ENCODE data around the gene SPEG.

DNA sequence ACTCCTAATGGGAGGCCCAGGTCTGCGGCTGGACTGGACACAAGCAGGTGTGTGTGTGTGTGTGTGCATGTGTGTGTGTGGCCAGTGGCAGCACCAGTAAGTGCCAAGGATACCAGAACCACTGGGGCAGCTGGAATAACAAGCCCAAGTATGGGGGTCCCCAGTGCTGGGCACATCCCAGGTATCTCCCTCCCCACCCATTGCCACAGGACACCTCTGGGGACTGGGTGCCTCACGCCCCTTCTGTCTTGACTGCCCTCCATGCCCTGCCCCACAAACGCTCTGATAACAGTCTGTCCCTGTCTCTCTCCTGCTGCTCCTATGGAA is 9.0 kb downstream of the SPEG start:
- TF ChIP-seq, protein P1, sequence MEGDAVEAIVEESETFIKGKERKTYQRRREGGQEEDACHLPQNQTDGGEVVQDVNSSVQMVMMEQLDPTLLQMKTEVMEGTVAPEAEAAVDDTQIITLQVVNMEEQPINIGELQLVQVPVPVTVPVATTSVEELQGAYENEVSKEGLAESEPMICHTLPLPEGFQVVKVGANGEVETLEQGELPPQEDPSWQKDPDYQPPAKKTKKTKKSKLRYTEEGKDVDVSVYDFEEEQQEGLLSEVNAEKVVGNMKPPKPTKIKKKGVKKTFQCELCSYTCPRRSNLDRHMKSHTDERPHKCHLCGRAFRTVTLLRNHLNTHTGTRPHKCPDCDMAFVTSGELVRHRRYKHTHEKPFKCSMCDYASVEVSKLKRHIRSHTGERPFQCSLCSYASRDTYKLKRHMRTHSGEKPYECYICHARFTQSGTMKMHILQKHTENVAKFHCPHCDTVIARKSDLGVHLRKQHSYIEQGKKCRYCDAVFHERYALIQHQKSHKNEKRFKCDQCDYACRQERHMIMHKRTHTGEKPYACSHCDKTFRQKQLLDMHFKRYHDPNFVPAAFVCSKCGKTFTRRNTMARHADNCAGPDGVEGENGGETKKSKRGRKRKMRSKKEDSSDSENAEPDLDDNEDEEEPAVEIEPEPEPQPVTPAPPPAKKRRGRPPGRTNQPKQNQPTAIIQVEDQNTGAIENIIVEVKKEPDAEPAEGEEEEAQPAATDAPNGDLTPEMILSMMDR (conservative IDR thresholded peaks at IDR 0.05; ENCODE audit: low read depth in 2 of 2): no peak
- TF ChIP-seq EZH2 (IDR thresholded peaks at IDR 0.05; ENCODE audit: low read depth, unreplicated experiment) (no peak), POLR2AphosphoS5 (IDR thresholded peaks at IDR 0.05; ENCODE audit: low read depth) (no peak), EZH2phosphoT487 (IDR thresholded peaks at IDR 0.05; ENCODE audit: unreplicated experiment) (no peak), CREB1 (CRISPR knock-in tag; IDR thresholded peaks at IDR 0.05; ENCODE audit: low read depth) (no peak), ZNF114 (CRISPR knock-in tag; IDR thresholded peaks at IDR 0.05) (no peak), ZNF331 (CRISPR knock-in tag; IDR thresholded peaks at IDR 0.05; ENCODE audit: low read depth) (no peak)
- TF ChIP-seq, protein P2, sequence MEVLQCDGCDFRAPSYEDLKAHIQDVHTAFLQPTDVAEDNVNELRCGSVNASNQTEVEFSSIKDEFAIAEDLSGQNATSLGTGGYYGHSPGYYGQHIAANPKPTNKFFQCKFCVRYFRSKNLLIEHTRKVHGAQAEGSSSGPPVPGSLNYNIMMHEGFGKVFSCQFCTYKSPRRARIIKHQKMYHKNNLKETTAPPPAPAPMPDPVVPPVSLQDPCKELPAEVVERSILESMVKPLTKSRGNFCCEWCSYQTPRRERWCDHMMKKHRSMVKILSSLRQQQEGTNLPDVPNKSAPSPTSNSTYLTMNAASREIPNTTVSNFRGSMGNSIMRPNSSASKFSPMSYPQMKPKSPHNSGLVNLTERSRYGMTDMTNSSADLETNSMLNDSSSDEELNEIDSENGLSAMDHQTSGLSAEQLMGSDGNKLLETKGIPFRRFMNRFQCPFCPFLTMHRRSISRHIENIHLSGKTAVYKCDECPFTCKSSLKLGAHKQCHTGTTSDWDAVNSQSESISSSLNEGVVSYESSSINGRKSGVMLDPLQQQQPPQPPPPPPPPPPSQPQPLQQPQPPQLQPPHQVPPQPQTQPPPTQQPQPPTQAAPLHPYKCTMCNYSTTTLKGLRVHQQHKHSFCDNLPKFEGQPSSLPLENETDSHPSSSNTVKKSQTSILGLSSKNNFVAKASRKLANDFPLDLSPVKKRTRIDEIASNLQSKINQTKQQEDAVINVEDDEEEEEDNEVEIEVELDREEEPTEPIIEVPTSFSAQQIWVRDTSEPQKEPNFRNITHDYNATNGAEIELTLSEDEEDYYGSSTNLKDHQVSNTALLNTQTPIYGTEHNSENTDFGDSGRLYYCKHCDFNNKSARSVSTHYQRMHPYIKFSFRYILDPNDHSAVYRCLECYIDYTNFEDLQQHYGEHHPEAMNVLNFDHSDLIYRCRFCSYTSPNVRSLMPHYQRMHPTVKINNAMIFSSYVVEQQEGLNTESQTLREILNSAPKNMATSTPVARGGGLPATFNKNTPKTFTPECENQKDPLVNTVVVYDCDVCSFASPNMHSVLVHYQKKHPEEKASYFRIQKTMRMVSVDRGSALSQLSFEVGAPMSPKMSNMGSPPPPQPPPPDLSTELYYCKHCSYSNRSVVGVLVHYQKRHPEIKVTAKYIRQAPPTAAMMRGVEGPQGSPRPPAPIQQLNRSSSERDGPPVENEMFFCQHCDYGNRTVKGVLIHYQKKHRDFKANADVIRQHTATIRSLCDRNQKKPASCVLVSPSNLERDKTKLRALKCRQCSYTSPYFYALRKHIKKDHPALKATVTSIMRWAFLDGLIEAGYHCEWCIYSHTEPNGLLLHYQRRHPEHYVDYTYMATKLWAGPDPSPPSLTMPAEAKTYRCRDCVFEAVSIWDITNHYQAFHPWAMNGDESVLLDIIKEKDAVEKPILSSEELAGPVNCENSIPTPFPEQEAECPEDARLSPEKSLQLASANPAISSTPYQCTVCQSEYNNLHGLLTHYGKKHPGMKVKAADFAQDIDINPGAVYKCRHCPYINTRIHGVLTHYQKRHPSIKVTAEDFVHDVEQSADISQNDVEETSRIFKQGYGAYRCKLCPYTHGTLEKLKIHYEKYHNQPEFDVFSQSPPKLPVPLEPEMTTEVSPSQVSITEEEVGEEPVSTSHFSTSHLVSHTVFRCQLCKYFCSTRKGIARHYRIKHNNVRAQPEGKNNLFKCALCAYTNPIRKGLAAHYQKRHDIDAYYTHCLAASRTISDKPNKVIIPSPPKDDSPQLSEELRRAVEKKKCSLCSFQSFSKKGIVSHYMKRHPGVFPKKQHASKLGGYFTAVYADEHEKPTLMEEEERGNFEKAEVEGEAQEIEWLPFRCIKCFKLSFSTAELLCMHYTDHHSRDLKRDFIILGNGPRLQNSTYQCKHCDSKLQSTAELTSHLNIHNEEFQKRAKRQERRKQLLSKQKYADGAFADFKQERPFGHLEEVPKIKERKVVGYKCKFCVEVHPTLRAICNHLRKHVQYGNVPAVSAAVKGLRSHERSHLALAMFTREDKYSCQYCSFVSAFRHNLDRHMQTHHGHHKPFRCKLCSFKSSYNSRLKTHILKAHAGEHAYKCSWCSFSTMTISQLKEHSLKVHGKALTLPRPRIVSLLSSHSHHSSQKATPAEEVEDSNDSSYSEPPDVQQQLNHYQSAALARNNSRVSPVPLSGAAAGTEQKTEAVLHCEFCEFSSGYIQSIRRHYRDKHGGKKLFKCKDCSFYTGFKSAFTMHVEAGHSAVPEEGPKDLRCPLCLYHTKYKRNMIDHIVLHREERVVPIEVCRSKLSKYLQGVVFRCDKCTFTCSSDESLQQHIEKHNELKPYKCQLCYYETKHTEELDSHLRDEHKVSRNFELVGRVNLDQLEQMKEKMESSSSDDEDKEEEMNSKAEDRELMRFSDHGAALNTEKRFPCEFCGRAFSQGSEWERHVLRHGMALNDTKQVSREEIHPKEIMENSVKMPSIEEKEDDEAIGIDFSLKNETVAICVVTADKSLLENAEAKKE (CRISPR knock-in tag; IDR thresholded peaks at IDR 0.05): no peak
- TF ChIP-seq, protein P3, sequence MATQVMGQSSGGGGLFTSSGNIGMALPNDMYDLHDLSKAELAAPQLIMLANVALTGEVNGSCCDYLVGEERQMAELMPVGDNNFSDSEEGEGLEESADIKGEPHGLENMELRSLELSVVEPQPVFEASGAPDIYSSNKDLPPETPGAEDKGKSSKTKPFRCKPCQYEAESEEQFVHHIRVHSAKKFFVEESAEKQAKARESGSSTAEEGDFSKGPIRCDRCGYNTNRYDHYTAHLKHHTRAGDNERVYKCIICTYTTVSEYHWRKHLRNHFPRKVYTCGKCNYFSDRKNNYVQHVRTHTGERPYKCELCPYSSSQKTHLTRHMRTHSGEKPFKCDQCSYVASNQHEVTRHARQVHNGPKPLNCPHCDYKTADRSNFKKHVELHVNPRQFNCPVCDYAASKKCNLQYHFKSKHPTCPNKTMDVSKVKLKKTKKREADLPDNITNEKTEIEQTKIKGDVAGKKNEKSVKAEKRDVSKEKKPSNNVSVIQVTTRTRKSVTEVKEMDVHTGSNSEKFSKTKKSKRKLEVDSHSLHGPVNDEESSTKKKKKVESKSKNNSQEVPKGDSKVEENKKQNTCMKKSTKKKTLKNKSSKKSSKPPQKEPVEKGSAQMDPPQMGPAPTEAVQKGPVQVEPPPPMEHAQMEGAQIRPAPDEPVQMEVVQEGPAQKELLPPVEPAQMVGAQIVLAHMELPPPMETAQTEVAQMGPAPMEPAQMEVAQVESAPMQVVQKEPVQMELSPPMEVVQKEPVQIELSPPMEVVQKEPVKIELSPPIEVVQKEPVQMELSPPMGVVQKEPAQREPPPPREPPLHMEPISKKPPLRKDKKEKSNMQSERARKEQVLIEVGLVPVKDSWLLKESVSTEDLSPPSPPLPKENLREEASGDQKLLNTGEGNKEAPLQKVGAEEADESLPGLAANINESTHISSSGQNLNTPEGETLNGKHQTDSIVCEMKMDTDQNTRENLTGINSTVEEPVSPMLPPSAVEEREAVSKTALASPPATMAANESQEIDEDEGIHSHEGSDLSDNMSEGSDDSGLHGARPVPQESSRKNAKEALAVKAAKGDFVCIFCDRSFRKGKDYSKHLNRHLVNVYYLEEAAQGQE (IDR thresholded peaks at IDR 0.05; ENCODE audit: unreplicated experiment): no peak
- TF ChIP-seq, protein P4, sequence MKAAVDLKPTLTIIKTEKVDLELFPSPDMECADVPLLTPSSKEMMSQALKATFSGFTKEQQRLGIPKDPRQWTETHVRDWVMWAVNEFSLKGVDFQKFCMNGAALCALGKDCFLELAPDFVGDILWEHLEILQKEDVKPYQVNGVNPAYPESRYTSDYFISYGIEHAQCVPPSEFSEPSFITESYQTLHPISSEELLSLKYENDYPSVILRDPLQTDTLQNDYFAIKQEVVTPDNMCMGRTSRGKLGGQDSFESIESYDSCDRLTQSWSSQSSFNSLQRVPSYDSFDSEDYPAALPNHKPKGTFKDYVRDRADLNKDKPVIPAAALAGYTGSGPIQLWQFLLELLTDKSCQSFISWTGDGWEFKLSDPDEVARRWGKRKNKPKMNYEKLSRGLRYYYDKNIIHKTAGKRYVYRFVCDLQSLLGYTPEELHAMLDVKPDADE (IDR thresholded peaks at IDR 0.05): no peak

All from GM23338 (cell line).